IPS-NIHi7 (cell line): ENCODE measurements around the gene MAGEH1.
A peak's percentile ranks its signal among the peaks of the same experiment; 100 is the strongest.
"Not testable (repeated sequence)": the region's sequence is repeated elsewhere in the genome, so short reads cannot be mapped to it uniquely, and the experiment has no call there.

Experiments used
- DNase-seq: peaks from one replicate; pipeline ENCODE4 v3.0.0; 2012; ENCODE audit warnings: mixed read lengths; ENCODE audit errors: extremely low spot score

MAGEH1 gene

GRCh38 chrX:55451990-55452832, at the start of gene MAGEH1:
TSS of gene MAGEH1 (plus strand) at chrX:55452127. CDS start at chrX:55452375, 248 bp downstream.
- peak; percentile 70 for DNase-seq

GRCh38 chrX:55427079-55427478, 24.8 kb upstream of the MAGEH1 start:
- not testable (repeated sequence) for DNase-seq

- DNase-seq: not testable (repeated sequence)
Observed at GRCh38 chrX:55443468-55443867, 8.5 kb upstream of the MAGEH1 start.

GRCh38 chrX:55450259-55450658, 1.7 kb upstream of the MAGEH1 start:
- peak; percentile 6 for DNase-seq

- DNase-seq: no peak
Observed at GRCh38 chrX:55451141-55451540, 786 bp upstream of the MAGEH1 start.

GRCh38 chrX:55451626-55451989, 319 bp upstream of the MAGEH1 start:
- DNase-seq: no peak

- no peak for DNase-seq
Observed at GRCh38 chrX:55452833-55453124, 852 bp downstream of the MAGEH1 start.

- not testable (repeated sequence) for DNase-seq
Observed at GRCh38 chrX:55455708-55456107, 3.8 kb downstream of the MAGEH1 start.

GRCh38 chrX:55459426-55459825, 7.5 kb downstream of the MAGEH1 start:
- DNase-seq: not testable (repeated sequence)

GRCh38 chrX:55459926-55460325, 8.0 kb downstream of the MAGEH1 start:
- not testable (repeated sequence) for DNase-seq

- not testable (repeated sequence) for DNase-seq
Observed at GRCh38 chrX:55464050-55464449, 12.1 kb downstream of the MAGEH1 start.

- DNase-seq: not testable (repeated sequence)
Observed at GRCh38 chrX:55465108-55465507, 13.2 kb downstream of the MAGEH1 start.

GRCh38 chrX:55465791-55466190, 13.9 kb downstream of the MAGEH1 start:
- not testable (repeated sequence) for DNase-seq

- DNase-seq: not testable (repeated sequence)
Observed at GRCh38 chrX:55479956-55480355, 28.0 kb downstream of the MAGEH1 start.

GRCh38 chrX:55480390-55481062, 28.6 kb downstream of the MAGEH1 start:
- DNase-seq: no peak

GRCh38 chrX:55484948-55485347, 33.0 kb downstream of the MAGEH1 start:
- no peak for DNase-seq

- DNase-seq: no peak
Observed at GRCh38 chrX:55486736-55487135, 34.8 kb downstream of the MAGEH1 start.

GRCh38 chrX:55487143-55487542, 35.2 kb downstream of the MAGEH1 start:
- no peak for DNase-seq

- DNase-seq: peak; percentile 55
Observed at GRCh38 chrX:55488006-55488592, 36.2 kb downstream of the MAGEH1 start.

- peak; percentile 43 for DNase-seq
Observed at GRCh38 chrX:55488593-55489313, 36.8 kb downstream of the MAGEH1 start.

- DNase-seq: peak; percentile 62
Observed at GRCh38 chrX:55489314-55490009, 37.5 kb downstream of the MAGEH1 start, which contains the start of gene USP51. TSS of gene USP51 (minus strand) at chrX:55489848. CDS start at chrX:55488939, 909 bp downstream.
